Stimulated activated CD8-positive, alpha-beta memory T cell treated with anti-CD3 and anti-CD28 coated beads, Interleukin-15, amount 100 ng/mL, for 4 hours (primary cell): Measurements from ENCODE around the gene GCN1.

Experiments used
- DNase-seq, 2 donors: peaks; one replicate each; pipeline ENCODE4 v3.0.0-alpha.2; 2020; ENCODE audit warnings: low read depth in 2 of 2

GCN1 gene

GRCh38 chr12:120181991-120182631 is 12.4 kb downstream of the GCN1 start:
- no peak for DNase-seq

- DNase-seq, result no peak
These were observed 13.5 kb downstream of the GCN1 start for GRCh38 chr12:120180975-120181374.

DNA sequence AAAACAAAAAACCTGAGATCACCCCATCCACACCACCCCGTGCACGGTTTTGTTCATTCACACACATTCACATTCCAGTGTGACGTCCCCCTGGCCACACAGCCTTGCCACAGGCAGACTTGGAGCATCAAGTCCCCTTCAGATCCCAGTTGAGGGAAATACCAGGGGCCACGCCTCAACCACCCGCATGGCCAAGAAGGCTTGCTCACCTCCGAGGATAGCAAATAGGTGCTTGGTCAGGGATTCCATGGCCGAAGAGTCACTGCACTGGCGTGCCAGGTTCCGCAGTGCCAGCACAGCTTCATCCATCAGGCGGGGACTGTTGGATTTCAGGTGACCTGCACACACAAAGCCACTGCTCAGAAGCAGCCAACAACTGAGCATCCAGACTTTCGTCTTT is 19.0 kb downstream of the GCN1 start:
- no peak for DNase-seq

- DNase-seq, result no peak
These were observed 19.5 kb downstream of the GCN1 start for GRCh38 chr12:120175062-120175461.

DNA sequence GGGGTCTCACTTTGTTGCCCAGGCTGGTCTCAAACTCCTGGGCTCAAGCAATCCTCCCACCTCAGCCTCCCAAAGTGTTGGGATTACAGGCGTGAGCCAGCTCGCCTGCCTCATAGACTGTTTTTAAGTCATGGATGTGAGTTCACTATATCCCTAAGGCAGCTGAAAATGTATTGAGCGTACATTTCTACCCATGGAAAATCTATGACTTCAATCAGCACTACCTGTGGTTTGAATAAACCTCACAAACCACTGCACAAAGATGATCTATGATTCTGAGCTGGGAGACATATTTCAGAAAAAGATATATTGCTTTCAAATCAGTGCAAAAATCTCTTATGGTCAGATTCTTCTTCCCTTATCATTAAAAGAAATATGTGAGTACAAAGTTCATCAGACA is 22.5 kb downstream of the GCN1 start:
- DNase-seq, result no peak

DNA sequence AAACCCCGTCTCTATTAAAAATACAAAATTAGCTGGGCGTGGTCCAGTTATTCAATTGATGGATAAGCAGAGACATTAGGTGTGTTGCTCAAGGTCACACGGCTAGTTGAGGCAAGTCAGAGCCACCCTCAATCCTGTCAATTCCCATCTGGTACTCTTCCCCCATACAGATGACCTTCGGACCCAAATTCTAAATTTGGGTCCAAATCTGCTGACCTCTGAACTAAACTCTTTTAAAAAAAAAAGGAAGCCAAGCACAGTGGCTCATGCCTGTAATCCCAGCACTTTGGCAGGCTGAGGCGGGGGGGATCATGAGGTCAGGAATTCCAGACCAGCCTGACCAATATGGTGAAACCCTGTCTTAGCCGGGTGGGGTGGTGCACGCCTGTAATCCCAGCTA is 23.9 kb downstream of the GCN1 start:
- DNase-seq, result no peak

DNA sequence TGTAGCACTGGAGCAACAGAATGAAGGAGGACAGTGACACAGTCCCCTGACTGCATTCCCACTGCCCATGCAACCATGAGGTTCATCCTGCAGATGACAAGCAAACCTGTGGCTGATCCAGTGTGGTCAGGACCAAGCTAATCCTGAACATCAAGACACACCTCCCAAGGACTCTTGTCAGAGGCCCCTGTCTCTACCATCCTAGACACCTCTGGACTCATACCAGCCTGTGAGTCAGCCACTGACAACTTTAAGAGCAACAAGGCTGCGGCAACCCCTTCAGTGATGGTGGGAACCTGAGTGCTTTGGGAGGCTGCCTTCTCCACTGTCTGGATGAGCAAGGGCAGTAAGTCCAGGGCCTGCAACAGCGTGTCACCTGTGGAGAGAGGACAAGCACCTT is 24.6 kb downstream of the GCN1 start:
- no peak for DNase-seq

- no peak for DNase-seq
These were observed 26.2 kb downstream of the GCN1 start for GRCh38 chr12:120168337-120168736.

- no peak for DNase-seq
These were observed 26.9 kb downstream of the GCN1 start for GRCh38 chr12:120167529-120168095.

GRCh38 chr12:120164293-120164692 is 30.2 kb downstream of the GCN1 start:
- no peak for DNase-seq

GRCh38 chr12:120162763-120163162 is 31.8 kb downstream of the GCN1 start:
- DNase-seq, result no peak

- no peak for DNase-seq
These were observed 32.7 kb downstream of the GCN1 start for GRCh38 chr12:120161852-120162251.

GRCh38 chr12:120159509-120160237 is 34.8 kb downstream of the GCN1 start:
- no peak for DNase-seq

- DNase-seq, result no peak
These were observed 36.2 kb downstream of the GCN1 start for GRCh38 chr12:120158351-120158750.

- DNase-seq, result no peak
These were observed 36.8 kb downstream of the GCN1 start for GRCh38 chr12:120157678-120158077.

DNA sequence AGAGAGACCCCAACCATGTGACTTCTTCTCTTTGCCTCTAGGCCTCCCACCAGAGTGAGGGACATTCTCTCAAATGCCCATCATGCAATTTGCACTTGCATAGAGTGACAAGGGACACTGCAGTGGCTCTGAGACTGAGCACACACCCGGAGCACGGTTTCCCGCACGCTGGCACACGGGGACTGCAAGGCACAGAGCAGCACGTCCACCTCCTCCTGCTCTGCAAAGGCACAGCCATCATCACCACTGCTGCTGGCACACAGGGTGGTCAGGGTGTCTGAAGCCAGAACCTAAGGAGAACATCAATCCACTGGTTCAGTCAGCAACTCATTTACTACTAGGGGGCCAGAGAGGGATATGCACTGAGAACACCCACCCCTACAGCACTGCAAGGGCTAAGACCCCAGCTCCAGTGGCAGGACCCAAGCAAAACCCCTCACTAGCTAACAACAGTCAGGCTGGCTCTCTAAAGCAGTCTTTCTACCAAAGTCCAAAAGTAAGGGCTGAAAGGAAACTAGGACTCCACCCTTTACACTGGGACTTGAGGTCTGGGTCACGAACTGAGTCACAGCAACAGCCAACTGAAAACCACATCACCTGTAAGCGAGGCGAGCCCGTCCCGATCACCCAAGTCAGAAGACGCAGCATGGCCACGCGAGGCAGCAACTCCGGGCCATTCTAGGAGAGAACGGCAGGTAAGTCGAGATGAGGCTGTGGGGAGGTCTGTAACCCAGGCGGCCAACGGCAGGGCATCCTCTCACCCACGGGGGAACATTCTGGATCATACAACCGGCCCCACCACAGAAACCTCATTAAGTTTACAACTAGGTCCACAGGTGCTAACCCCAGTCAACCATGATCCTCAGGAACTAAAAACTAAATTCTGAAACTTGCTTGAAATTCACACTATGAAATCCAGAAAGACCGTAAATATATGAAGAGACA is 37.9 kb downstream of the GCN1 start:
- no peak for DNase-seq

- DNase-seq, result no peak
These were observed 39.4 kb downstream of the GCN1 start for GRCh38 chr12:120155072-120155471.

DNA sequence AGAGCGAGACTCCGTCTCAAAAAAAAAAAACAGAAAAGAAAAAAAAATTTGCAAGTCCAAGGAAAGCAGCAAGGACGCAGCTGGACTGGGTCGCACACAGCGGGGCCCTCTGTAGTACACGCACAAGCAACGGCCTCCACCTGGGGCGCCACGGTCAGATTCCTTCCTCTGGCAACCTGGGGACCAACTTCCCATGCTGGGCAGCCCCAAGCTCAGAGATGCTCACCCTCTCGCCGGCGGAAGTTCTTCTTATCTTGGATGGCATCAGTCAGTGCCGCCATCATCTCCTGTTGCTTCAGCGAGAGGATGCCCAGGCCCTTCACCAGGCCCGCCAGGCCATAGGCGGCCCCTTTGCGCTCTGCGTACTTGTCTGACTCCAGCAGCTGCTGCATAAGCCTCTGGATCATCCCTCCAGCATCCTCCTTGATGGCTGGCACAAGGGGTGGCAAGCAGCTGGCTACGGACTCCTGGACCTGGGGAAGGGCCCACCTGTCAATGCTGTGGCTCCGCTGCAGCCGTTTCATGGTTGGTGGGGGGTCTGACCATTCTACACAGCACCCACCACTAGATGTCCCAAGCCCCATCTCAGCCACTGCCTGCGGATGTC is 43.5 kb downstream of the GCN1 start:
- no peak for DNase-seq

DNA sequence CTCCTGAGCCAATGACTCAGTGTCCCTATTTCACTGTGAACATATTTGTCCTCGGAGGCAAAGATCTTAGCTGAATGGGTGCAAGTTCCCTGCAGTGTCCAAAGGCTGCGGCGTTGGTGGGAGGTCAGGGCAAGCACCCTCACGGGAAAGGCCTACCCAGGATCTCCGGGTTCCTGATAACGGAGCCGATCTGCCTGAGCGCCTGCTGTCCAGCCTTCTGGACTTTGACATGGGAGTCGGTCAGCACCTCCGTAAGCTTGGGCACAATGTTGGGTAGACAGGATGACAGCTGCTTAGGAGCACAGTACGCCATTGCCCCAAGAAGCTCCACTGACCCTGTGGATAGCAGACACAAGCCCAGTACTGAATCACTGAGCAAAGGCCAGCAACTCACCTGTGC is 46.5 kb downstream of the GCN1 start:
- no peak for DNase-seq

DNA sequence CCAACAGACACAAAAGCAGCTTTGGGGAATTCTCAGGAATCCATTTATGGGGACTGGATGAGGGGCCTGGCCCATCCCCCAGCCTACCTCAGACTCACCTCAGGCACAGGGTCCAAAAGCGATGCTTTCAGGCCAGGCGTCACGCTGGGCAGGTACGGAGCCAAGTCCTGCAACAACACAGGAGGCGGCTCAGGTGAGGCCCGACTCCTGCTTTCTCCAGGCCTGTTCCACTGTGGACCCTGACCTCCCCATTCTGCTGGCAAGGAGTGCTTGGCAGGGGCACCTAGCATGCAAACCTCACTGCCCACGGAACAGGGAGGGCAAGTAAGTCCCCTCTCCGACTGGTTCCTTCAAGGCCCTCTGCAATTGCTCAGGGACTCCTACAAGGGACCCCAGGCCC is 49.4 kb downstream of the GCN1 start:
- DNase-seq, result no peak

DNA sequence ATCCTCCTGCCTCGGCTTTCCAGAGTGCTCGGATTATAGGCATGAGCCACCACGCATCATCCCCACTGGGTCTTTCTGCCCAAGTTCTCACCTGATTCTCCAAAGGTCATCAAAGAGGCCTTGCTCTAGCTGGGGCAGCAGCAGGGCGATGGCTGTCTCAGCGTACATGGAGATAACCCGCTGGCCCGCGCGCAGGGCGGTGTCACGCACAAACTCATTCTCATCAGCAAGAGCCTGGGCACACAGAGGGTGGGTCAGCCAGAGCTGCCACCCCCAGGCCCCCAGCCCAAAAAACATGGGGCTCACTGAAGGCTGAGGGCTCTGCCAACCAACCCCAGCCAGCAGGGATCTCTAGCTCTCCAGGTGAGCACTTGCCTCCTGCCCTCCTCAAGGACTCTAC is 50.3 kb downstream of the GCN1 start:
- DNase-seq, result no peak
